ENCODE data around the gene SLC25A44.

SLC25A44 gene

DNA sequence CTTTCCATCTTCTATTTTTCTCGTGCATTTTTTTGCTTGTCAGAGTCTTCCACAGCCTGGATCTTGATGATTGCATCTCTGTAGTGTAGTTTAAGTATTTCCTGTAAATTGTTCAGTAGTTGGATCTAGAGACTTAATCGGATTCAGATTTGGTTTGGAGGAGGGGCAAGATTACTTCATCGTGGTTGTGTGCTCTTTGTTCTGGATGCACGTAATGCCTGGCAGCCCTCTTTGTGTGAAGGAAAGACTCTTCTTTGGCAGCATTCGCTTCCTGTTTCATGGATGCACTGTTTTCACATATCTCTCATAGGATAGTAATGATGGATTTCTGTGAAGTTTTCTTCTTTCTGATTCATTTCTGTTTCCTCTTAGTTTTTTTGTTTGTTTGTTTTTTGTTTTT, 26.4 kb upstream of the SLC25A44 start:
- ATAC-seq (ENCODE audit: low read depth) = no peak
- TF ChIP-seq, protein P1, sequence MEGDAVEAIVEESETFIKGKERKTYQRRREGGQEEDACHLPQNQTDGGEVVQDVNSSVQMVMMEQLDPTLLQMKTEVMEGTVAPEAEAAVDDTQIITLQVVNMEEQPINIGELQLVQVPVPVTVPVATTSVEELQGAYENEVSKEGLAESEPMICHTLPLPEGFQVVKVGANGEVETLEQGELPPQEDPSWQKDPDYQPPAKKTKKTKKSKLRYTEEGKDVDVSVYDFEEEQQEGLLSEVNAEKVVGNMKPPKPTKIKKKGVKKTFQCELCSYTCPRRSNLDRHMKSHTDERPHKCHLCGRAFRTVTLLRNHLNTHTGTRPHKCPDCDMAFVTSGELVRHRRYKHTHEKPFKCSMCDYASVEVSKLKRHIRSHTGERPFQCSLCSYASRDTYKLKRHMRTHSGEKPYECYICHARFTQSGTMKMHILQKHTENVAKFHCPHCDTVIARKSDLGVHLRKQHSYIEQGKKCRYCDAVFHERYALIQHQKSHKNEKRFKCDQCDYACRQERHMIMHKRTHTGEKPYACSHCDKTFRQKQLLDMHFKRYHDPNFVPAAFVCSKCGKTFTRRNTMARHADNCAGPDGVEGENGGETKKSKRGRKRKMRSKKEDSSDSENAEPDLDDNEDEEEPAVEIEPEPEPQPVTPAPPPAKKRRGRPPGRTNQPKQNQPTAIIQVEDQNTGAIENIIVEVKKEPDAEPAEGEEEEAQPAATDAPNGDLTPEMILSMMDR (IDR thresholded peaks at IDR 0.05; ENCODE audit: poor library complexity, severe bottlenecking) = no peak

DNA sequence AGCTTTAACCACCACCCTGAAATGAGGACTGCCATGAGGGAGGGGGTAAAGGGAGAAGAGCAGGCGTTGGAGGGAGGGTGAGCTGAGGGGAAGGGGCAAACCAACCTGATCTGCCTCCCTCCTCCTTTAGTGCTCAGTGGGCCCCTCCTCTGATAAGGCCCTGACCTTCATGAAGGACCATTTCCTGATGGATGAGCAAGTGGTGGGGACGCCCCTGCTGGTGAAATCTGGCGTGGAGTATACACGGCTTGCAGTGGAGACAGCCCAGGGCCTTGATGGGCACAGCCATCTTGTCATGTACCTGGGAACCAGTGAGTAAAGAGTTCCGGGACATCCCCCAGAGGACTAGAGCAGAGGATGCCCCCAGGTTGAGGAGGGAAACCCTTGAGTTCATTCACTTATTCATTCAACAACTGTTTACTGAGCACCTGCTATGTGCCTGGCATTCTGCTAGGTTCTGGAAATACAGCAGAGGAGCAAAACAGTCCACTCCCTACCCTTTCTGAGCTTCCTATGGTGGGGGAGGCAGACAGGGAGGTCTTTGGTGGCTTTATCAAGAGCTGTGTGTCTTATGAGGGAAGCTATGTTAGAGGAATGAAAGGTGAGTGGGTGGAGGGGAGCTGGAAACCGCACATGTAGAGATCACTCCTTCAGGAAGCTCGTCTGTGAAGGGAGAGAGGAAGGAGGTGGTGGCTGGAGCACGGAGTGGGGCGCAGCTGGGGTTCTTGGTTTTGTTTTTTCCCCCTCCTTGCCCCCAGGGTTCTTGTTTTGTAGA, 21.0 kb upstream of the SLC25A44 start:
- H3K36me3 ChIP-seq (ENCODE audit: low read depth) = no peaks in the 10 kb centered on the region
- no peaks in the 10 kb centered on the region for H3K9me3 ChIP-seq (ENCODE audit: severe bottlenecking)
- H3K27ac ChIP-seq (ENCODE audit: poor library complexity, severe bottlenecking) = no peak overlapping the region
- H3K27me3 ChIP-seq (ENCODE audit: insufficient read depth, poor library complexity, severe bottlenecking) = no peaks in the 10 kb centered on the region
- no peak overlapping the region for H3K4me3 ChIP-seq (ENCODE audit: severe bottlenecking)
- H3K4me1 ChIP-seq (ENCODE audit: insufficient read depth, poor library complexity, severe bottlenecking) = no peaks in the 10 kb centered on the region
- ATAC-seq (ENCODE audit: low read depth) (no peak), DNase-seq (ENCODE audit: low spot score) (no peak)
- TF ChIP-seq, protein P1 (IDR thresholded peaks at IDR 0.05; ENCODE audit: poor library complexity, severe bottlenecking) = no peak

More for the DNA sequence above, 26.4 kb upstream of the SLC25A44 start:
- H3K4me3 ChIP-seq (ENCODE audit: severe bottlenecking) = no peak overlapping the region
- no peaks in the 10 kb centered on the region for H3K27me3 ChIP-seq (ENCODE audit: insufficient read depth, poor library complexity, severe bottlenecking)
- no peak for DNase-seq (ENCODE audit: low spot score)
- H3K4me1 ChIP-seq (ENCODE audit: insufficient read depth, poor library complexity, severe bottlenecking) = no peaks in the 10 kb centered on the region
- H3K36me3 ChIP-seq (ENCODE audit: low read depth) = no peaks in the 10 kb centered on the region
- H3K9me3 ChIP-seq (ENCODE audit: severe bottlenecking) = no peaks in the 10 kb centered on the region
- H3K27ac ChIP-seq (ENCODE audit: poor library complexity, severe bottlenecking) = no peak overlapping the region

DNA sequence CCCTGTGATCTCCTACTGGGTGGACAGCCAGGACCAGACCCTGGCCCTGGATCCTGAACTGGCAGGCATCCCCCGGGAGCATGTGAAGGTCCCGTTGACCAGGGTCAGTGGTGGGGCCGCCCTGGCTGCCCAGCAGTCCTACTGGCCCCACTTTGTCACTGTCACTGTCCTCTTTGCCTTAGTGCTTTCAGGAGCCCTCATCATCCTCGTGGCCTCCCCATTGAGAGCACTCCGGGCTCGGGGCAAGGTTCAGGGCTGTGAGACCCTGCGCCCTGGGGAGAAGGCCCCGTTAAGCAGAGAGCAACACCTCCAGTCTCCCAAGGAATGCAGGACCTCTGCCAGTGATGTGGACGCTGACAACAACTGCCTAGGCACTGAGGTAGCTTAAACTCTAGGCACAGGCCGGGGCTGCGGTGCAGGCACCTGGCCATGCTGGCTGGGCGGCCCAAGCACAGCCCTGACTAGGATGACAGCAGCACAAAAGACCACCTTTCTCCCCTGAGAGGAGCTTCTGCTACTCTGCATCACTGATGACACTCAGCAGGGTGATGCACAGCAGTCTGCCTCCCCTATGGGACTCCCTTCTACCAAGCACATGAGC, 17.2 kb upstream of the SLC25A44 start:
- H3K36me3 ChIP-seq (ENCODE audit: low read depth) = no peaks in the 10 kb centered on the region

DNA sequence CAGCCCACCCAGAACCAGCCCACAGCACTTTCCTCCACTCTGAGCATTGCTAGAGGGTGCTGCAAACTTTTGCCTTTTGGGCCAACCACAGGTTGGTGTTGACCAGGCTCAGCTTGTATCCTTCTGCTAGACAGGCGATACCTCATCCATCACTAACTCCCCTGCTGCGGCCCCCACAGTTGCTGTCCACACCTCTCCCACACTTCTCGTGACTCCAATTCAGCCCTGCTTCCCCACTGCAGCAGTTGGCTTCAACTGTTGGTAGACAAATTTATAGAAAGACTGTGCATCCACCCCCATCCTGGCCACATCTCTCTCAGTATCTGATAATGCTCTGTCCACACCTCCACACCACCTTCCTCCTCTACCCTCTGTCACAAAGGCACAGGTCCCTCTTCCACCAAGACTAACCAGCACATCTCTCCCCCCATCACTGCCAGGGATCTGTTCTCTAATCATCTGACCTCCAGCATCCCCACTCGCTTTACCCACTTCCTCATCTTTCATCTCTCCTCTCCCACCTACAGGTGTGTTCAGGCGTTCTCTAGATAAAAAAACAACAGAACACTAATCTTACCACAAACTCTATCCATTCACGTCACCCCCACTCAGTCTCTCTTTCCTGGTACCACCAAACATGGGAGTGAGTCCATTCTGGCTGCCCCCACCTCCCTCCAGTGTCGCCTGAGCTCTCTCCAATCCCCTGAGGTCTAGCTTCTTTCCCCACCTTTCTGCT, 15.8 kb upstream of the SLC25A44 start:
- Histone ChIP-seq H3K36me3 (ENCODE audit: low read depth) (no peaks in the 10 kb centered on the region), H3K4me3 (ENCODE audit: severe bottlenecking) (no peak overlapping the region), H3K9me3 (ENCODE audit: severe bottlenecking) (no peaks in the 10 kb centered on the region), H3K27me3 (ENCODE audit: insufficient read depth, poor library complexity, severe bottlenecking) (no peaks in the 10 kb centered on the region), H3K27ac (ENCODE audit: poor library complexity, severe bottlenecking) (no peak overlapping the region), H3K4me1 (ENCODE audit: insufficient read depth, poor library complexity, severe bottlenecking) (no peaks in the 10 kb centered on the region)
- TF ChIP-seq, protein P1 (IDR thresholded peaks at IDR 0.05; ENCODE audit: poor library complexity, severe bottlenecking) = no peak
- DNase-seq (ENCODE audit: low spot score) = no peak
- ATAC-seq (ENCODE audit: low read depth) = no peak

More for the DNA sequence above, 17.2 kb upstream of the SLC25A44 start:
- Histone ChIP-seq H3K4me1 (ENCODE audit: insufficient read depth, poor library complexity, severe bottlenecking) (no peaks in the 10 kb centered on the region), H3K27ac (ENCODE audit: poor library complexity, severe bottlenecking) (no peak overlapping the region), H3K9me3 (ENCODE audit: severe bottlenecking) (no peaks in the 10 kb centered on the region), H3K27me3 (ENCODE audit: insufficient read depth, poor library complexity, severe bottlenecking) (no peaks in the 10 kb centered on the region), H3K4me3 (ENCODE audit: severe bottlenecking) (no peak overlapping the region)
- TF ChIP-seq, protein P1 (IDR thresholded peaks at IDR 0.05; ENCODE audit: poor library complexity, severe bottlenecking) = no peak
- 0 out of 3 replicates have a peak, but pooled peaks have one; percentile 29 for ATAC-seq (ENCODE audit: low read depth)
- DNase-seq (ENCODE audit: low spot score) = no peak
